Kidney (tissue), 14 donors: Measurements from ENCODE around the gene RETREG1. TPM values are rescaled to one million over a fixed set of nuclear protein-coding genes. Genes with fewer than 3 reads are reported as not detected.

Experiments
- DNase-seq, 5 donors: peaks; one replicate each; pipeline ENCODE4 v3.0.0-alpha.2; 2013 to 2020
- FAIRE-seq: peaks from 2 replicates; lab custom pipeline; 2012; peaks lifted over from hg19 to GRCh38; lab: Jason Lieb, UNC
- H3K27ac ChIP-seq, 2 donors: one replicate each; pipeline ENCODE4 v1.7.0; 2013; ENCODE audit warnings: low read depth in 2 of 2, low read length in 2 of 2, inconsistent platforms in 1 of 2
- H3K27me3 ChIP-seq: one replicate; pipeline ENCODE4 v1.7.1; 2013; ENCODE audit warnings: low read length, inconsistent platforms; ENCODE audit not compliant: control insufficient read depth, insufficient read depth
- H3K36me3 ChIP-seq, 3 donors: one replicate each; pipeline versions ENCODE4 v1.7.0 to v1.7.1; 2013; ENCODE audit warnings: low read length in 3 of 3, control low read depth in 1 of 3, inconsistent platforms in 1 of 3; ENCODE audit not compliant: insufficient read depth in 3 of 3, control insufficient read depth in 2 of 3
- H3K4me1 ChIP-seq, 3 donors: one replicate each; pipeline versions ENCODE4 v1.7.0 to v1.7.1; 2013; ENCODE audit warnings: low read length in 3 of 3, inconsistent platforms in 1 of 3, low read depth in 1 of 3; ENCODE audit not compliant: control insufficient read depth in 2 of 3, insufficient read depth in 2 of 3
- H3K4me3 ChIP-seq, 3 donors: one replicate each; pipeline versions ENCODE4 v1.7.0 to v1.8.1; 2013; ENCODE audit warnings: low read length in 3 of 3, control low read depth in 1 of 3, inconsistent platforms in 1 of 3
- H3K9ac ChIP-seq, 3 donors: one replicate each; pipeline versions ENCODE4 v1.7.0 to v1.7.1; 2013; ENCODE audit warnings: low read length in 3 of 3, control low read depth in 1 of 3, inconsistent platforms in 1 of 3
- H3K9me3 ChIP-seq, 3 donors: one replicate each; pipeline versions ENCODE4 v1.7.0 to v1.7.1; 2013; ENCODE audit warnings: low read length in 3 of 3, control low read depth in 1 of 3, inconsistent platforms in 1 of 3; ENCODE audit not compliant: control insufficient read depth in 2 of 3, insufficient read depth in 1 of 3
- intact Hi-C: fragments of 100-400 bp; cut with DNase I; formaldehyde crosslinking; loops from one replicate; pipeline ENCODE4 v1.11.1; 2022
- polyA plus RNA-seq: library from polyadenylated mRNA; stranded (reverse); fragments of 350-450 nt; fragmentation: Illumina TruSeq; extraction: RNeasy Lipid Tissue Mini Kit (QIAGEN cat#74804); gene quantifications from one replicate; pipeline ENCODE4 v1.2.3, GENCODE V29; 2014; ENCODE audit warnings: low read depth, low replicate concordance; ENCODE audit not compliant: insufficient read depth
- total RNA-seq: library from RNA; stranded (reverse); fragmentation: NEBNext Ultra II Directional; extraction: Animal tissue kit (Norgen Biotek cat#: 25700); gene quantifications from one replicate; pipeline ENCODE4 v1.2.1, GENCODE V29; 2021
- TF ChIP-seq, protein P1 (sequence below): IDR thresholded peaks from 3 replicates; pipeline ENCODE4 v1.5.1; 2012; ENCODE audit warnings: mild to moderate bottlenecking, moderate library complexity, borderline replicate concordance; ENCODE audit not compliant: insufficient read depth; ENCODE audit errors: extremely low read depth
- donor health status: control.
- donor health status: control.
- donor health status: control.
- donor health status: control.
- donor health status: control.
- donor health status: DM: yes; HTN: yes; CAD: no.
- donor health status: Normal renal cell carcinoma (clear cell type).

The RETREG1 gene
- total and polyA plus RNA-seq, 2 donors from 2014 or later: 53.6 to 104 TPM

DNA sequence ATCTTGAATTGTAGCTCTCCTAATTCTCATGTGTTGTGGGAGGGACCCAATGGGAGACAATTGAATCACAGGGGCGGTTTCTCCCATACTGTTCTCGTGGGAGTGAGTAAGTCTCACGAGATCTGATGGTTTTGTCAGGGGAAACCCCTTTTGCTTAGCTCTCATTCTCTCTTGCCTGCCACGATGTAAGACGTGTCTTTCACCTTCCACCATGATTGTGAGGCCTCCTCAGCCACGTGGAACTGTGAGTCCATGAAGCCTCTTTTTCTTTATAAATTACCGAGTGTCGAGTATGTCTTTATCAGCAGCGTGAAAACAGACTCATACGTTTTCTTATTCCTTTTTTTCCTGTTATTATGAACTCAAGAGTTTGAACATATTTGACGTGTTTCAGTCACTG is 39.1 kb downstream of the RETREG1 start:
- FAIRE-seq (no peak), DNase-seq (no peak)
- no peak overlapping the region for H3K9ac ChIP-seq
- intact Hi-C loops: no loop called here
- no peaks in the 10 kb centered on the region for H3K9me3 ChIP-seq
- no peaks in the 10 kb centered on the region for H3K27me3 ChIP-seq
- peaks cover 0 to 9% (median 3%) of the 10 kb centered on the region in 3 donors for H3K4me1 ChIP-seq
- H3K36me3 ChIP-seq: no peaks in the 10 kb centered on the region
- H3K27ac ChIP-seq: no peak overlapping the region
- TF ChIP-seq, protein P1, sequence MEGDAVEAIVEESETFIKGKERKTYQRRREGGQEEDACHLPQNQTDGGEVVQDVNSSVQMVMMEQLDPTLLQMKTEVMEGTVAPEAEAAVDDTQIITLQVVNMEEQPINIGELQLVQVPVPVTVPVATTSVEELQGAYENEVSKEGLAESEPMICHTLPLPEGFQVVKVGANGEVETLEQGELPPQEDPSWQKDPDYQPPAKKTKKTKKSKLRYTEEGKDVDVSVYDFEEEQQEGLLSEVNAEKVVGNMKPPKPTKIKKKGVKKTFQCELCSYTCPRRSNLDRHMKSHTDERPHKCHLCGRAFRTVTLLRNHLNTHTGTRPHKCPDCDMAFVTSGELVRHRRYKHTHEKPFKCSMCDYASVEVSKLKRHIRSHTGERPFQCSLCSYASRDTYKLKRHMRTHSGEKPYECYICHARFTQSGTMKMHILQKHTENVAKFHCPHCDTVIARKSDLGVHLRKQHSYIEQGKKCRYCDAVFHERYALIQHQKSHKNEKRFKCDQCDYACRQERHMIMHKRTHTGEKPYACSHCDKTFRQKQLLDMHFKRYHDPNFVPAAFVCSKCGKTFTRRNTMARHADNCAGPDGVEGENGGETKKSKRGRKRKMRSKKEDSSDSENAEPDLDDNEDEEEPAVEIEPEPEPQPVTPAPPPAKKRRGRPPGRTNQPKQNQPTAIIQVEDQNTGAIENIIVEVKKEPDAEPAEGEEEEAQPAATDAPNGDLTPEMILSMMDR: no peak
- H3K4me3 ChIP-seq: no peak overlapping the region

DNA sequence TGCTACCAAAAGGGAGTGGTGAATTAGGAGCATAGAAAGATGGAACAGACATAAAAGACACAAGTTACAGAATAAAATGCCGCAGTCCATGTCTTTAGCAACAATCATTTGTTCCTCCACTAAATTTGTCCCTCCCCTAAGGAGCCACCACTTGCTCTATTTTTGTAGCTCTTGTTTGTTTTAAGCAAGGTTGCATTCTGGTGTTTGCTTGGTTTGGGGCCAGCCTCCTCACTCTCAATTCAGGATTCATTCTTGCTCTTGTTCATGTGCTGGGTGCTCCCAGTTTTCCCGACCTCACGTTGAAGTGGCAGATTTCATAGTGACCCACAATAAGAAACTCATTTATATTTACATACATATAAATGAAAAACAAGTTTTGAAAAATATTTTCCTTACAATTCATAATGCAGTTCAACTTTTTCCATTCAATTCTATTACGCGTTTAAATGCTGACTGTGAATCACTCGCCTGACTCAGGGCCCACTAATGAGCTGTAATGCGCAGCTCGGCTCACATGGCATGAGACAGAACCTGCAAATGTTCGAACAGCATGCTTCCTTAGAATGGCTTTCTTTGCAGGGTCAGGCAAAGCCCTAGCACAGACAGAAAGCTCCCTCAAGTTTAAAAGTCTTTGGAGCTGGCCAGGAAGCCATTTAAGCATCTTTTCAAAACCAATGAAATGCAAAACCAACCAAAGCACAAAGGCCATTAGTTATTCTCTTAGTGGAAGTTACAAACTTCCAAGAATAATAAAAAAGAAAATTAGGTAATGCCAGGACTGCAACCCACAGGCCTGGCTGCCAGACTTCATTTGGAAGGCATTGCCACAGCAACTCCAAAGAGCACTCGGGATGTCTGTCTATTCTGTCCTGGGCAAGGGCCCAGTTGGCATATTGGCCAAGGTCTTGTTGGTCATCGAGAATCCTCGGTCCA is 41.7 kb downstream of the RETREG1 start:
- H3K9me3 ChIP-seq: no peaks in the 10 kb centered on the region
- no peak overlapping the region for H3K27ac ChIP-seq
- DNase-seq (peak in 1 of 5 donors; percentile 40), FAIRE-seq (no peak)
- intact Hi-C loops: no loop called here
- no peaks in the 10 kb centered on the region for H3K27me3 ChIP-seq
- no peak overlapping the region for H3K4me3 ChIP-seq
- no peak overlapping the region for H3K9ac ChIP-seq
- TF ChIP-seq, protein P1: no peak
- H3K4me1 ChIP-seq: peaks cover 0 to 1% (median under 1%) of the 10 kb centered on the region in 3 donors
- no peaks in the 10 kb centered on the region for H3K36me3 ChIP-seq

DNA sequence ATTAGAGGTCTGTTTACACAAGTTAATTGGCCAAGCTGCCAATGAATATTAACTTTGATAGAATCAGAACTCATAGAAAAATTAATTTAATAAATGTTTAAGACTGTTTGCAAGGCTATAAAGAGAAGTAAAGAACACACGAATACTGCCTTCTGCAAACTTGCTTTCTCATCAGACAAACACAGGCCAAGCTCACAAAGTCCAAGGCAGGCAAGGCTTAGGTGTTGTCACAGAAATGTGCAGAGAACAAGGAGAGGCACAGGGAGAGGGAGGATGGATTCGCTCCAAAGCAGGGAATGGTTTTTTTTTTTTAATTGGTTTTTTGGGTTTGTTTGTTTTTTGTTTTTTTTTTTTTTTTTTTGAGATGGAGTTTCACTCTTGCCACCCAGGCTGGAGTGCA is 43.4 kb downstream of the RETREG1 start:
- no peak overlapping the region for H3K4me3 ChIP-seq
- intact Hi-C loops: no loop called here
- H3K4me1 ChIP-seq: no peaks in the 10 kb centered on the region
- H3K27ac ChIP-seq: no peak overlapping the region
- FAIRE-seq (no peak), DNase-seq (peak in 1 of 5 donors; percentile 26)
- H3K9ac ChIP-seq: no peak overlapping the region
- H3K9me3 ChIP-seq: no peaks in the 10 kb centered on the region
- H3K27me3 ChIP-seq: no peaks in the 10 kb centered on the region
- H3K36me3 ChIP-seq: no peaks in the 10 kb centered on the region
- TF ChIP-seq, protein P1: no peak
